HS-5 (cell line): Measurements from ENCODE around the gene NDUFS4.
"Not testable (repeated sequence)": the region's sequence is repeated elsewhere in the genome, so short reads cannot be mapped to it uniquely, and the experiment has no call there.

Source experiments
- DNase-seq: peaks from one replicate; pipeline ENCODE4 v3.0.0-alpha.2; 2012; ENCODE audit warnings: low read depth

NDUFS4 gene

GRCh38 chr5:53667621-53668020 lies 107.2 kb downstream of the NDUFS4 start:
- DNase-seq, result no peak

GRCh38 chr5:53671447-53671846 lies 111.0 kb downstream of the NDUFS4 start:
- DNase-seq, result no peak

GRCh38 chr5:53674121-53674520 lies 113.7 kb downstream of the NDUFS4 start:
- no peak for DNase-seq

GRCh38 chr5:53677632-53678031 lies 117.2 kb downstream of the NDUFS4 start:
- DNase-seq, result no peak

GRCh38 chr5:53678981-53679660 lies 118.7 kb downstream of the NDUFS4 start:
- DNase-seq, result no peak

- no peak for DNase-seq
Measured at GRCh38 chr5:53681079-53681478, 120.6 kb downstream of the NDUFS4 start.

GRCh38 chr5:53691014-53691413 lies 130.6 kb downstream of the NDUFS4 start:
- no peak for DNase-seq

- DNase-seq, result no peak
Measured at GRCh38 chr5:53694520-53695022, 134.1 kb downstream of the NDUFS4 start.

- DNase-seq, result not testable (repeated sequence)
Measured at GRCh38 chr5:53710405-53710804, 150.0 kb downstream of the NDUFS4 start.

- DNase-seq, result no peak
Measured at GRCh38 chr5:53712327-53712726, 151.9 kb downstream of the NDUFS4 start.

GRCh38 chr5:53713978-53714666 lies 153.7 kb downstream of the NDUFS4 start:
- no peak for DNase-seq

GRCh38 chr5:53714667-53715010 lies 154.2 kb downstream of the NDUFS4 start:
- DNase-seq, result no peak

GRCh38 chr5:53726121-53726520 lies 165.7 kb downstream of the NDUFS4 start:
- DNase-seq, result no peak

GRCh38 chr5:53730943-53731342 lies 170.5 kb downstream of the NDUFS4 start:
- no peak for DNase-seq
